ENCODE measurements around the gene CIART. TPM values are rescaled to one million over a fixed set of nuclear protein-coding genes. Genes with fewer than 3 reads are reported as not detected.

Gene CIART
- total and polyA plus RNA-seq, 2 donors (not counting 3 experiments of a cell fraction or from before 2014, with no cell fraction given) = 2.4 to 4.3 TPM

DNA sequence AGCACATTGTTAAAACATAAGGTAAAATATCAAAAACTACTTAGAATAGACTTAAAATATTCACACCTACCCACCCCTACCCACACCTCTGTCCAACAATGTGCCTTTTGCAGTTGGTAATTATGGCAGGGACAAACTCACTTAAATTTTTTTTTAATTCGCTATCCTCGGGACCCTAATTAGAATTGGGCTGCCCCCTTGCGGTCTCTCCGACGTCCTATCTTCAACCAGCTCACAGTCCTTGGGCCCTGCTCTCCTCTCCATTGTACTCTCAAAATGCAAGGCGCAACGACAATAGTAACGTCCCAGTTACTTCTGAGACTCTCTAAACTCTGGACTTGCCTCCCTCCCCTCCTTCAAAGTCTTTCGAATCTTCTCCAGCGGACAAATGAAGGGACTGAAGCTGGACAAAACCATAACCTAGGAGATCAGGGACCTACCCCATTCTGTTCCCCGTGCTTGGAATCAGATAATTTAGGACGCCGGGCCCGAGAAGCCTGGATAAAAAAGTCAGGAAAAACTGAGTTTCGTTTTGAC lies 1.1 kb upstream of the CIART start:
- peak; percentile 80 for FAIRE-seq
- Histone ChIP-seq H3K9me1 (replicated peaks; ENCODE audit: control insufficient read depth, extremely low read depth, insufficient read depth, low read length) (no peaks in the 10 kb centered on the region), H2AFZ (ENCODE audit: low read depth, low read length) (peak overlapping the region; percentile 81), H3K79me2 (ENCODE audit: control insufficient read depth, insufficient read depth, low read length) (no peaks in the 10 kb centered on the region), H3K36me3 (ENCODE audit: control insufficient read depth in 2 of 2, extremely low read depth in 1 of 2, insufficient read depth in 2 of 2, low read length in 2 of 2) (peaks cover 0 to 1% of the 10 kb centered on the region in 2 experiments), H3K4me1 (ENCODE audit: control insufficient read depth, extremely low read depth, insufficient read depth, low read length) (peaks cover 10% of the 10 kb centered on the region), H3K9ac (replicated peaks; ENCODE audit: extremely low read depth, insufficient read depth, low read length) (peak overlapping the region; percentile 33), H3K4me2 (ENCODE audit: insufficient read depth, low read length) (peak overlapping the region; percentile 63), H3K27me3 (ENCODE audit: control insufficient read depth in 2 of 2, insufficient read depth in 2 of 2, low read length in 2 of 2) (peaks cover 0 to 8% of the 10 kb centered on the region in 2 experiments), H3K4me3 (replicated peaks in 1 of 3; ENCODE audit: insufficient read depth in 1 of 3, low read depth in 1 of 3, low read length in 3 of 3) (peak overlapping the region; percentile 20 to 40 (median 26)), H3K27ac (ENCODE audit: insufficient read depth, low read depth, low read length) (no peak overlapping the region), H4K20me1 (replicated peaks; ENCODE audit: control insufficient read depth, extremely low read depth, insufficient read depth, low read length) (no peaks in the 10 kb centered on the region), H3K9me3 (replicated peaks; ENCODE audit: control insufficient read depth, insufficient read depth, low read length) (no peaks in the 10 kb centered on the region)
- intact Hi-C loops (cut with micrococcal nuclease) = loop anchor here (1.0 kb wide), 5 partner anchors 12 to 45 kb away; partner anchors contain the start of genes ANP32E, APH1A and MRPS21
- no TSS peak for BruUV-seq (replicated peaks)
- ChIA-PET POLR2A (interaction anchor here (0.5 kb wide), 1 partner anchor 69 kb away, joined by 3 read pairs; no protein-coding TSS in a partner anchor), CTCF (interaction anchor here (0.6 to 16.3 kb wide), 10 partner anchors 9 to 94 kb away, joined by 3 to 466 read pairs (median 4); partner anchors contain the start of genes ANP32E, APH1A, C1orf54 and CA14)
- no peak for TF ChIP-seq JUN (IDR thresholded peaks at IDR 0.05; ENCODE audit: borderline replicate concordance, insufficient read depth, insufficient read length, low read depth)
- TF ChIP-seq, protein P1, sequence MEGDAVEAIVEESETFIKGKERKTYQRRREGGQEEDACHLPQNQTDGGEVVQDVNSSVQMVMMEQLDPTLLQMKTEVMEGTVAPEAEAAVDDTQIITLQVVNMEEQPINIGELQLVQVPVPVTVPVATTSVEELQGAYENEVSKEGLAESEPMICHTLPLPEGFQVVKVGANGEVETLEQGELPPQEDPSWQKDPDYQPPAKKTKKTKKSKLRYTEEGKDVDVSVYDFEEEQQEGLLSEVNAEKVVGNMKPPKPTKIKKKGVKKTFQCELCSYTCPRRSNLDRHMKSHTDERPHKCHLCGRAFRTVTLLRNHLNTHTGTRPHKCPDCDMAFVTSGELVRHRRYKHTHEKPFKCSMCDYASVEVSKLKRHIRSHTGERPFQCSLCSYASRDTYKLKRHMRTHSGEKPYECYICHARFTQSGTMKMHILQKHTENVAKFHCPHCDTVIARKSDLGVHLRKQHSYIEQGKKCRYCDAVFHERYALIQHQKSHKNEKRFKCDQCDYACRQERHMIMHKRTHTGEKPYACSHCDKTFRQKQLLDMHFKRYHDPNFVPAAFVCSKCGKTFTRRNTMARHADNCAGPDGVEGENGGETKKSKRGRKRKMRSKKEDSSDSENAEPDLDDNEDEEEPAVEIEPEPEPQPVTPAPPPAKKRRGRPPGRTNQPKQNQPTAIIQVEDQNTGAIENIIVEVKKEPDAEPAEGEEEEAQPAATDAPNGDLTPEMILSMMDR (IDR thresholded peaks at IDR 0.05; ENCODE audit: extremely low read depth in 1 of 2, insufficient read depth in 1 of 2, low read depth in 1 of 2, low read length in 2 of 2) = peak; percentile 67 to 68
- DNase-seq (ENCODE audit: low read depth, low spot score) = peak; percentile 78
- dilution Hi-C loops (cut with MboI; ENCODE audit: extremely low pct_ligation_motif_present, low sequenced_read_pairs) = no loop called here

DNA sequence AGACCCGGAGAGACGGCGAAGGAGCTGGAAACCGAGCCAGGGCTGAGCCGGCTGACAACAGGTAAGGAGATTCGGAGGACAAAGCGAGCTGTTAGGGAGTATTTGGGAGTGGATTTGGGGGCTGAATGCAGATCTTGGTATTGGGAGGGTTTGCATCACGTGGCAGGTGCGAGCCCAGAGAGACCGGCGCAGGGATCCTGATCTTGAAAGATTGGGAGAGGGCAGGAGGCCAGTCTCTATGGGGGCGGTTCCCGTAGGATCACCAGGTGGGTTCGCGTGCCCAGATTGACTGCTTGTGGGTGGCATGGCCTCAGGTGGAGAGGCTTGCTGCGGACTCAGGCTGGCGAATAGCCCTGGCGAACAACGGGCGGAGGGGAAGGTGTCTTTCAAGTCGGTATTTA lies 204 bp downstream of the CIART start:
- DNase-seq (ENCODE audit: low read depth, low spot score) = no peak
- Histone ChIP-seq H3K27me3 (ENCODE audit: control insufficient read depth in 2 of 2, insufficient read depth in 2 of 2, low read length in 2 of 2) (peaks cover 0 to 8% of the 10 kb centered on the region in 2 experiments), H3K27ac (ENCODE audit: insufficient read depth, low read depth, low read length) (no peak overlapping the region), H3K4me2 (ENCODE audit: insufficient read depth, low read length) (peak overlapping the region; percentile 14), H3K79me2 (ENCODE audit: control insufficient read depth, insufficient read depth, low read length) (no peaks in the 10 kb centered on the region), H3K9ac (replicated peaks; ENCODE audit: extremely low read depth, insufficient read depth, low read length) (no peak overlapping the region), H2AFZ (ENCODE audit: low read depth, low read length) (peak overlapping the region; percentile 87), H3K9me3 (replicated peaks; ENCODE audit: control insufficient read depth, insufficient read depth, low read length) (no peaks in the 10 kb centered on the region), H3K9me1 (replicated peaks; ENCODE audit: control insufficient read depth, extremely low read depth, insufficient read depth, low read length) (no peaks in the 10 kb centered on the region), H4K20me1 (replicated peaks; ENCODE audit: control insufficient read depth, extremely low read depth, insufficient read depth, low read length) (no peaks in the 10 kb centered on the region), H3K36me3 (ENCODE audit: control insufficient read depth in 2 of 2, extremely low read depth in 1 of 2, insufficient read depth in 2 of 2, low read length in 2 of 2) (no peaks in the 10 kb centered on the region), H3K4me3 (replicated peaks in 1 of 3; ENCODE audit: insufficient read depth in 1 of 3, low read depth in 1 of 3, low read length in 3 of 3) (peak overlapping the region in 1 of 3 experiments; percentile 29), H3K4me1 (ENCODE audit: control insufficient read depth, extremely low read depth, insufficient read depth, low read length) (peaks cover 10% of the 10 kb centered on the region)
- no peak for FAIRE-seq
- POLR2A ChIA-PET = no interaction called here
- dilution Hi-C loops (cut with MboI; ENCODE audit: extremely low pct_ligation_motif_present, low sequenced_read_pairs) = no loop called here
- intact Hi-C loops (cut with micrococcal nuclease) = no loop called here
- CTCF ChIA-PET = interaction anchor here (2.2 to 16.3 kb wide), 3 partner anchors 10 to 26 kb away, joined by 23 to 466 read pairs (median 26); partner anchors contain the start of genes APH1A, C1orf54 and CA14
- BruUV-seq (replicated peaks) = no TSS peak
- TF ChIP-seq, protein P2, sequence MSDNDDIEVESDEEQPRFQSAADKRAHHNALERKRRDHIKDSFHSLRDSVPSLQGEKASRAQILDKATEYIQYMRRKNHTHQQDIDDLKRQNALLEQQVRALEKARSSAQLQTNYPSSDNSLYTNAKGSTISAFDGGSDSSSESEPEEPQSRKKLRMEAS (IDR thresholded peaks at IDR 0.05; ENCODE audit: insufficient read depth, insufficient read length) = no peak
- TF ChIP-seq EZH2 (IDR thresholded peaks at IDR 0.05; ENCODE audit: borderline replicate concordance, low read depth, low read length, severe bottlenecking) = peak; percentile 50
